Naive thymus-derived CD8-positive, alpha-beta T cell (primary cell): ENCODE results near the gene SMCO1. TPM values are rescaled to one million over a fixed set of nuclear protein-coding genes. Genes with fewer than 3 reads are reported as not detected.
"Not testable (repeated sequence)": the region's sequence is repeated elsewhere in the genome, so short reads cannot be mapped to it uniquely, and the experiment has no call there.

Source experiments
- ATAC-seq, 2 donors: fragments of 150-1000 bp; cut with Tn5 transposase in 1 of 2; sonication (Bioruptor Pico), chemical (Tn5 transposase) in 1 of 2; 1 replicate in 1 of 2; 2 replicates in 1 of 2; pipeline ENCODE4 v1.10.0; 2021; ENCODE audit warnings: mild to moderate bottlenecking in 2 of 2, moderate library complexity in 2 of 2
- POLR2A ChIA-PET: fragments of 350-600 bp; sonication (Branson Sonifier 250); formaldehyde crosslinking; loops from one replicate; lab custom pipeline; 2021; ENCODE audit warnings: antibody characterized with exemption; lab: Charles Lee
- DNase-seq, 10 donors: peaks; one replicate each; pipeline versions ENCODE4 v3.0.0 to v3.0.0-alpha.2; 2020 to 2022
- H3K27ac Mint-ChIP-seq, 10 donors: one replicate each; pipeline ENCODE4 v1.8.0; 2020 to 2022; ENCODE audit warnings: mild to moderate bottlenecking in 10 of 10, mixed read lengths in 10 of 10, moderate library complexity in 4 of 10, inconsistent platforms in 1 of 10
- H3K27me3 Mint-ChIP-seq, 5 donors: one replicate each; pipeline ENCODE4 v1.8.0; 2021 to 2022; ENCODE audit warnings: mixed read lengths in 5 of 5
- H3K36me3 Mint-ChIP-seq, 3 donors: one replicate each; pipeline ENCODE4 v1.8.0; 2020 to 2022; ENCODE audit warnings: mixed read lengths in 3 of 3, mild to moderate bottlenecking in 2 of 3, inconsistent platforms in 1 of 3
- H3K4me1 Mint-ChIP-seq, 4 donors: one replicate each; pipeline ENCODE4 v1.8.0; 2021 to 2022; ENCODE audit warnings: mixed read lengths in 4 of 4
- H3K4me3 Mint-ChIP-seq, 10 donors: one replicate each; pipeline ENCODE4 v1.8.0; 2020 to 2022; ENCODE audit warnings: mild to moderate bottlenecking in 10 of 10, mixed read lengths in 10 of 10, moderate library complexity in 6 of 10, inconsistent platforms in 1 of 10
- H3K9me3 Mint-ChIP-seq, 9 donors: one replicate each; pipeline ENCODE4 v1.8.0; 2020 to 2022; ENCODE audit warnings: mixed read lengths in 9 of 9, mild to moderate bottlenecking in 3 of 9, inconsistent platforms in 1 of 9, moderate library complexity in 1 of 9
- polyA plus RNA-seq, 3 donors: library from polyadenylated mRNA; unstranded; fragments of 300-500 nt; fragmentation: Illumina TruSeq; gene quantifications; one replicate each; pipeline ENCODE4 v1.2.3, GENCODE V29; 2021
- total RNA-seq, 8 experiments: library from RNA in 2 of 8; stranded (reverse) in 2 of 8; gene quantifications; one replicate each; pipeline ENCODE4 v1.2.3 and lab custom pipeline; 2021 to 2026

Gene SMCO1
- total and polyA plus RNA-seq, 5 experiments from 2014 or later: not detected

- POLR2A ChIA-PET: no interaction called here
- DNase-seq: no peak
- no peaks in the 10 kb centered on the region for H3K4me1 Mint-ChIP-seq
- H3K36me3 Mint-ChIP-seq: peaks cover 0 to 4% (median 2%) of the 10 kb centered on the region in 3 donors
- H3K9me3 Mint-ChIP-seq: peaks cover 0 to 16% (median 4%) of the 10 kb centered on the region in 9 donors
- peaks cover 0 to 3% (median 0%) of the 10 kb centered on the region in 5 donors for H3K27me3 Mint-ChIP-seq
- H3K4me3 Mint-ChIP-seq: no peak overlapping the region
- ATAC-seq: no peak
- H3K27ac Mint-ChIP-seq: no peak overlapping the region
These were observed 31.4 kb upstream of the SMCO1 start for GRCh38 chr3:196546537-196546936.

- Mint-ChIP-seq H3K27ac (no peak overlapping the region), H3K4me3 (no peak overlapping the region), H3K36me3 (peaks cover 0 to 4% (median 2%) of the 10 kb centered on the region in 3 donors), H3K9me3 (peaks cover 0 to 10% (median 4%) of the 10 kb centered on the region in 9 donors), H3K27me3 (peaks cover 0 to 3% (median 0%) of the 10 kb centered on the region in 5 donors), H3K4me1 (no peaks in the 10 kb centered on the region)
- POLR2A ChIA-PET: no interaction called here
- no peak for DNase-seq
- ATAC-seq: no peak
These were observed 29.4 kb upstream of the SMCO1 start for GRCh38 chr3:196544491-196544992.

GRCh38 chr3:196541684-196542445, 26.7 kb upstream of the SMCO1 start:
- Mint-ChIP-seq H3K4me1 (no peaks in the 10 kb centered on the region), H3K27ac (no peak overlapping the region), H3K4me3 (no peak overlapping the region), H3K9me3 (no peaks in the 10 kb centered on the region), H3K27me3 (peaks cover 0 to 5% (median 1%) of the 10 kb centered on the region in 5 donors), H3K36me3 (no peaks in the 10 kb centered on the region)
- POLR2A ChIA-PET: interaction anchor here (0.8 kb wide), 1 partner anchor 14 kb away, joined by 3 read pairs; no protein-coding TSS in a partner anchor
- ATAC-seq: no peak
- DNase-seq: no peak

GRCh38 chr3:196537319-196537984, 22.3 kb upstream of the SMCO1 start:
- DNase-seq (peak; percentile 17 to 74 (median 46)), ATAC-seq (no peak)
- peaks cover 0 to 6% (median 3%) of the 10 kb centered on the region in 5 donors for H3K27me3 Mint-ChIP-seq
- no peak overlapping the region for H3K4me3 Mint-ChIP-seq
- no peaks in the 10 kb centered on the region for H3K4me1 Mint-ChIP-seq
- H3K27ac Mint-ChIP-seq: no peak overlapping the region
- POLR2A ChIA-PET: no interaction called here
- no peaks in the 10 kb centered on the region for H3K9me3 Mint-ChIP-seq
- no peaks in the 10 kb centered on the region for H3K36me3 Mint-ChIP-seq

- POLR2A ChIA-PET: no interaction called here
- H3K27ac Mint-ChIP-seq: no peak overlapping the region
- peaks cover 0 to 15% (median 8%) of the 10 kb centered on the region in 5 donors for H3K27me3 Mint-ChIP-seq
- H3K4me3 Mint-ChIP-seq: no peak overlapping the region
- no peak for ATAC-seq
- peaks cover 0 to 6% (median 0%) of the 10 kb centered on the region in 9 donors for H3K9me3 Mint-ChIP-seq
- H3K36me3 Mint-ChIP-seq: peaks cover 0 to 8% (median 0%) of the 10 kb centered on the region in 3 donors
- no peak for DNase-seq
- peaks cover 0 to 2% (median 1%) of the 10 kb centered on the region in 4 donors for H3K4me1 Mint-ChIP-seq
These were observed 18.1 kb upstream of the SMCO1 start for GRCh38 chr3:196533260-196533681.

GRCh38 chr3:196531418-196531817, 16.3 kb upstream of the SMCO1 start:
- POLR2A ChIA-PET: no interaction called here
- no peak for ATAC-seq
- no peak for DNase-seq
- H3K4me1 Mint-ChIP-seq: peaks cover 0 to 2% (median 1%) of the 10 kb centered on the region in 4 donors
- peaks cover 0 to 19% (median 8%) of the 10 kb centered on the region in 5 donors for H3K27me3 Mint-ChIP-seq
- H3K27ac Mint-ChIP-seq: no peak overlapping the region
- peaks cover 0 to 8% (median 0%) of the 10 kb centered on the region in 3 donors for H3K36me3 Mint-ChIP-seq
- no peak overlapping the region for H3K4me3 Mint-ChIP-seq
- peaks cover 0 to 6% (median 0%) of the 10 kb centered on the region in 9 donors for H3K9me3 Mint-ChIP-seq

GRCh38 chr3:196528639-196529233, 13.6 kb upstream of the SMCO1 start:
- H3K36me3 Mint-ChIP-seq: peaks cover 0 to 8% (median 2%) of the 10 kb centered on the region in 3 donors
- H3K4me3 Mint-ChIP-seq: peak overlapping the region in 9 of 10 donors; percentile 44 to 71 (median 66)
- H3K27ac Mint-ChIP-seq: peak overlapping the region in 3 of 10 donors; percentile 19 to 66 (median 47)
- peaks cover 0 to 29% (median 11%) of the 10 kb centered on the region in 5 donors for H3K27me3 Mint-ChIP-seq
- POLR2A ChIA-PET: interaction anchor here (1.0 to 1.2 kb wide), 3 partner anchors 13 to 26 kb away, joined by 3 to 8 read pairs (median 3); no protein-coding TSS in a partner anchor
- peaks cover 0 to 2% (median 1%) of the 10 kb centered on the region in 4 donors for H3K4me1 Mint-ChIP-seq
- DNase-seq (peak; percentile 22 to 77 (median 67)), ATAC-seq (peak; percentile 97 to 98)
- H3K9me3 Mint-ChIP-seq: peaks cover 0 to 6% (median 0%) of the 10 kb centered on the region in 9 donors

- no peak overlapping the region for H3K4me3 Mint-ChIP-seq
- no peak for ATAC-seq
- peaks cover 8 to 30% (median 22%) of the 10 kb centered on the region in 9 donors for H3K9me3 Mint-ChIP-seq
- peaks cover 0 to 23% (median 14%) of the 10 kb centered on the region in 3 donors for H3K36me3 Mint-ChIP-seq
- no peak for DNase-seq
- peaks cover 0 to 23% (median 0%) of the 10 kb centered on the region in 5 donors for H3K27me3 Mint-ChIP-seq
- POLR2A ChIA-PET: no interaction called here
- no peak overlapping the region for H3K27ac Mint-ChIP-seq
- H3K4me1 Mint-ChIP-seq: peaks cover 0 to 2% (median 1%) of the 10 kb centered on the region in 4 donors
These were observed 10.0 kb upstream of the SMCO1 start for GRCh38 chr3:196525141-196525540.

- peaks cover 0 to 27% (median 16%) of the 10 kb centered on the region in 3 donors for H3K36me3 Mint-ChIP-seq
- peaks cover 8 to 36% (median 28%) of the 10 kb centered on the region in 9 donors for H3K9me3 Mint-ChIP-seq
- peaks cover 0 to 2% (median 1%) of the 10 kb centered on the region in 4 donors for H3K4me1 Mint-ChIP-seq
- H3K4me3 Mint-ChIP-seq: no peak overlapping the region
- DNase-seq (no peak), ATAC-seq (no peak)
- no peak overlapping the region for H3K27ac Mint-ChIP-seq
- POLR2A ChIA-PET: no interaction called here
- peaks cover 0 to 23% (median 0%) of the 10 kb centered on the region in 5 donors for H3K27me3 Mint-ChIP-seq
These were observed 9.4 kb upstream of the SMCO1 start for GRCh38 chr3:196524527-196524926.

- H3K4me3 Mint-ChIP-seq: no peak overlapping the region
- H3K4me1 Mint-ChIP-seq: peaks cover 0 to 2% (median 0%) of the 10 kb centered on the region in 4 donors
- DNase-seq (no peak), ATAC-seq (no peak)
- POLR2A ChIA-PET: interaction anchor here (0.6 kb wide), 1 partner anchor 51 kb away, joined by 3 read pairs; no protein-coding TSS in a partner anchor
- H3K27ac Mint-ChIP-seq: no peak overlapping the region
- peaks cover 0 to 34% (median 20%) of the 10 kb centered on the region in 3 donors for H3K36me3 Mint-ChIP-seq
- peaks cover 8 to 43% (median 28%) of the 10 kb centered on the region in 9 donors for H3K9me3 Mint-ChIP-seq
- H3K27me3 Mint-ChIP-seq: peaks cover 0 to 23% (median 0%) of the 10 kb centered on the region in 5 donors
These were observed 8.7 kb upstream of the SMCO1 start for GRCh38 chr3:196523841-196524240.

GRCh38 chr3:196521291-196521690, 6.1 kb upstream of the SMCO1 start:
- Mint-ChIP-seq H3K36me3 (peaks cover 0 to 42% (median 25%) of the 10 kb centered on the region in 3 donors), H3K9me3 (peaks cover 10 to 67% (median 28%) of the 10 kb centered on the region in 9 donors), H3K27me3 (peaks cover 0 to 11% (median 3%) of the 10 kb centered on the region in 5 donors)
- H3K4me1 Mint-ChIP-seq, POLR2A ChIA-PET, ATAC-seq, DNase-seq, H3K4me3 Mint-ChIP-seq, H3K27ac Mint-ChIP-seq: not testable (repeated sequence)

- H3K4me3 Mint-ChIP-seq: no peak overlapping the region
- H3K36me3 Mint-ChIP-seq: peaks cover 0 to 50% (median 23%) of the 10 kb centered on the region in 3 donors
- no peak for ATAC-seq
- DNase-seq: peak in 2 of 10 donors; percentile 20 to 25
- peaks cover 11 to 73% (median 28%) of the 10 kb centered on the region in 9 donors for H3K9me3 Mint-ChIP-seq
- H3K4me1 Mint-ChIP-seq: no peaks in the 10 kb centered on the region
- H3K27me3 Mint-ChIP-seq: peaks cover 0 to 5% (median 0%) of the 10 kb centered on the region in 5 donors
- no peak overlapping the region for H3K27ac Mint-ChIP-seq
- POLR2A ChIA-PET: no interaction called here
These were observed 4.6 kb upstream of the SMCO1 start for GRCh38 chr3:196519718-196520082.
